CD4-positive, alpha-beta memory T cell (primary cell): ENCODE data around the gene RFTN2. TPM values are rescaled to one million over a fixed set of nuclear protein-coding genes. Genes with fewer than 3 reads are reported as not detected.
"Not testable (repeated sequence)": the region's sequence is repeated elsewhere in the genome, so short reads cannot be mapped to it uniquely, and the experiment has no call there.

Source experiments
- CTCF ChIA-PET: fragments of 350-600 bp; sonication (Branson Sonifier 250); formaldehyde crosslinking; loops from one replicate; lab custom pipeline; 2021; ENCODE audit warnings: inconsistent platforms; ENCODE audit not compliant: partially characterized antibody; lab: Charles Lee
- POLR2A ChIA-PET: fragments of 350-600 bp; sonication (Branson Sonifier 250); formaldehyde crosslinking; loops from one replicate; lab custom pipeline; 2021; ENCODE audit not compliant: partially characterized antibody; lab: Charles Lee
- DNase-seq, 5 donors: peaks; one replicate each; pipeline versions ENCODE4 v3.0.0 to v3.0.0-alpha.2; 2020 to 2022; ENCODE audit warnings: mixed read lengths in 1 of 5
- H3K27ac ChIP-seq: one replicate; pipeline ENCODE4 v1.7.0; 2013; ENCODE audit warnings: low read depth, low read length
- H3K27me3 ChIP-seq: 2 replicates; pipeline ENCODE4 v1.7.0; 2013; ENCODE audit warnings: mild to moderate bottlenecking, low read length, moderate library complexity; ENCODE audit not compliant: insufficient read depth
- H3K36me3 ChIP-seq: 2 replicates; pipeline ENCODE4 v1.7.0; 2013; ENCODE audit warnings: mild to moderate bottlenecking, low read length, moderate library complexity; ENCODE audit not compliant: insufficient read depth
- H3K4me1 ChIP-seq: 2 replicates; pipeline ENCODE4 v1.7.0; 2013; ENCODE audit warnings: mild to moderate bottlenecking, low read length, moderate library complexity; ENCODE audit not compliant: insufficient read depth
- H3K4me3 ChIP-seq, 2 donors: one replicate each; pipeline ENCODE4 v1.7.0; 2013; ENCODE audit warnings: low read length in 2 of 2, mild to moderate bottlenecking in 1 of 2
- H3K9me3 ChIP-seq, 2 donors: one replicate each; pipeline ENCODE4 v1.7.0; 2013; ENCODE audit warnings: low read length in 2 of 2, control low read depth in 1 of 2; ENCODE audit not compliant: control insufficient read depth in 1 of 2
- H3K27ac Mint-ChIP-seq, 7 donors: one replicate each; pipeline ENCODE4 v1.8.0; 2020 to 2021; ENCODE audit warnings: mixed read lengths in 7 of 7, mild to moderate bottlenecking in 6 of 7, inconsistent platforms in 3 of 7, moderate library complexity in 3 of 7
- H3K27me3 Mint-ChIP-seq, 2 donors: one replicate each; pipeline ENCODE4 v1.8.0; 2020 to 2021; ENCODE audit warnings: mixed read lengths in 2 of 2
- H3K36me3 Mint-ChIP-seq, 2 donors: one replicate each; pipeline ENCODE4 v1.8.0; 2020 to 2021; ENCODE audit warnings: mixed read lengths in 2 of 2, inconsistent platforms in 1 of 2, mild to moderate bottlenecking in 1 of 2
- H3K4me1 Mint-ChIP-seq, 4 donors: one replicate each; pipeline ENCODE4 v1.8.0; 2020 to 2021; ENCODE audit warnings: mixed read lengths in 4 of 4, mild to moderate bottlenecking in 1 of 4
- H3K4me3 Mint-ChIP-seq, 8 donors: one replicate each; pipeline ENCODE4 v1.8.0; 2020 to 2021; ENCODE audit warnings: mixed read lengths in 8 of 8, mild to moderate bottlenecking in 7 of 8, moderate library complexity in 6 of 8, inconsistent platforms in 3 of 8
- H3K9me3 Mint-ChIP-seq, 8 donors: one replicate each; pipeline ENCODE4 v1.8.0; 2020 to 2021; ENCODE audit warnings: mixed read lengths in 8 of 8, mild to moderate bottlenecking in 5 of 8, inconsistent platforms in 3 of 8, moderate library complexity in 1 of 8
- intact Hi-C: fragments of 100-400 bp; cut with micrococcal nuclease; formaldehyde crosslinking; loops from one replicate; pipeline ENCODE4 v1.15.1; 2023
- polyA plus RNA-seq, 2 donors: library from polyadenylated mRNA; unstranded; fragments of 300-500 nt; fragmentation: Illumina TruSeq; gene quantifications; one replicate each; pipeline ENCODE4 v1.2.3, GENCODE V29; 2021
- total RNA-seq, 2 experiments: library from RNA; stranded (reverse); gene quantifications; one replicate each; pipeline ENCODE4 v1.2.3, GENCODE V29; 2021

The RFTN2 gene
- total and polyA plus RNA-seq, 4 experiments from 2014 or later = 0.37 TPM; not detected in 3

- Mint-ChIP-seq H3K27me3 (peaks cover 3 to 5% of the 10 kb centered on the region in 2 donors), H3K36me3 (no peaks in the 10 kb centered on the region), H3K4me1 (peaks cover 7 to 20% (median 11%) of the 10 kb centered on the region in 4 donors), H3K27ac (no peak overlapping the region), H3K9me3 (peaks cover 0 to 2% (median 0%) of the 10 kb centered on the region in 8 donors), H3K4me3 (no peak overlapping the region)
- H3K4me1 ChIP-seq = peaks cover 13% of the 10 kb centered on the region
- intact Hi-C loops = no loop called here
- DNase-seq = no peak
- ChIA-PET POLR2A (no interaction called here), CTCF (no interaction called here)
- no peak overlapping the region for H3K4me3 ChIP-seq
- H3K36me3 ChIP-seq = no peaks in the 10 kb centered on the region
- no peaks in the 10 kb centered on the region for H3K27me3 ChIP-seq
- no peaks in the 10 kb centered on the region for H3K9me3 ChIP-seq
- no peak overlapping the region for H3K27ac ChIP-seq
Measured at GRCh38 chr2:197700960-197701359, 25.6 kb upstream of the RFTN2 start.

- H3K4me3 Mint-ChIP-seq, DNase-seq, H3K4me3 ChIP-seq, H3K36me3 ChIP-seq, H3K9me3 Mint-ChIP-seq, intact Hi-C loops, H3K4me1 ChIP-seq, POLR2A ChIA-PET, H3K27me3 Mint-ChIP-seq, H3K9me3 ChIP-seq, H3K27me3 ChIP-seq, H3K36me3 Mint-ChIP-seq, H3K27ac ChIP-seq, CTCF ChIA-PET: not testable (repeated sequence)
- H3K4me1 Mint-ChIP-seq = peaks cover 3 to 18% (median 8%) of the 10 kb centered on the region in 4 donors
- peak overlapping the region in 1 of 7 donors; percentile 20 for H3K27ac Mint-ChIP-seq
Measured at GRCh38 chr2:197699724-197700123, 24.3 kb upstream of the RFTN2 start.

GRCh38 chr2:197696571-197696970, 21.2 kb upstream of the RFTN2 start:
- intact Hi-C loops, H3K4me3 ChIP-seq, CTCF ChIA-PET, H3K4me1 ChIP-seq, H3K9me3 ChIP-seq, DNase-seq, H3K36me3 ChIP-seq, H3K27ac ChIP-seq, H3K9me3 Mint-ChIP-seq, H3K27me3 Mint-ChIP-seq, H3K27me3 ChIP-seq, H3K36me3 Mint-ChIP-seq, H3K27ac Mint-ChIP-seq, H3K4me3 Mint-ChIP-seq, POLR2A ChIA-PET: not testable (repeated sequence)
- H3K4me1 Mint-ChIP-seq = peaks cover 0 to 28% (median 6%) of the 10 kb centered on the region in 4 donors

- H3K4me1 ChIP-seq, H3K36me3 Mint-ChIP-seq, intact Hi-C loops, H3K27ac ChIP-seq, H3K9me3 ChIP-seq, H3K27me3 ChIP-seq, H3K27me3 Mint-ChIP-seq, H3K9me3 Mint-ChIP-seq, H3K36me3 ChIP-seq, H3K4me3 ChIP-seq, CTCF ChIA-PET, H3K4me3 Mint-ChIP-seq, DNase-seq, H3K27ac Mint-ChIP-seq, POLR2A ChIA-PET: not testable (repeated sequence)
- peaks cover 0 to 25% (median 6%) of the 10 kb centered on the region in 4 donors for H3K4me1 Mint-ChIP-seq
Measured at GRCh38 chr2:197695971-197696370, 20.6 kb upstream of the RFTN2 start.

- H3K27ac ChIP-seq, H3K27me3 Mint-ChIP-seq, DNase-seq, H3K4me3 Mint-ChIP-seq, H3K9me3 ChIP-seq, H3K27me3 ChIP-seq, H3K4me3 ChIP-seq, H3K4me1 ChIP-seq, H3K36me3 ChIP-seq, H3K9me3 Mint-ChIP-seq, H3K36me3 Mint-ChIP-seq, intact Hi-C loops: not testable (repeated sequence)
- Mint-ChIP-seq H3K4me1 (peaks cover 0 to 20% (median 6%) of the 10 kb centered on the region in 4 donors), H3K27ac (peak overlapping the region in 1 of 7 donors; percentile 58)
- ChIA-PET POLR2A (interaction anchor here (2.1 kb wide), 1 partner anchor 10 kb away, joined by 8 read pairs; the partner anchor contains the start of gene MARS2), CTCF (interaction anchor here (1.0 kb wide), 1 partner anchor 16 kb away, joined by 3 read pairs; no protein-coding TSS in a partner anchor)
Measured at GRCh38 chr2:197695206-197695605, 19.8 kb upstream of the RFTN2 start.

GRCh38 chr2:197677483-197677882, 2.1 kb upstream of the RFTN2 start:
- ChIA-PET POLR2A (no interaction called here), CTCF (no interaction called here)
- Histone ChIP-seq H3K27ac (no peak overlapping the region), H3K27me3 (no peaks in the 10 kb centered on the region), H3K4me1 (no peaks in the 10 kb centered on the region), H3K36me3 (no peaks in the 10 kb centered on the region), H3K9me3 (no peaks in the 10 kb centered on the region), H3K4me3 (no peak overlapping the region)
- no peaks in the 10 kb centered on the region for H3K4me1 Mint-ChIP-seq
- no peak overlapping the region for H3K4me3 Mint-ChIP-seq
- no peak overlapping the region for H3K27ac Mint-ChIP-seq
- peaks cover 1 to 21% of the 10 kb centered on the region in 2 donors for H3K27me3 Mint-ChIP-seq
- no peaks in the 10 kb centered on the region for H3K36me3 Mint-ChIP-seq
- DNase-seq = no peak
- H3K9me3 Mint-ChIP-seq = peaks cover 0 to 2% (median 0%) of the 10 kb centered on the region in 8 donors
- intact Hi-C loops = no loop called here

- Mint-ChIP-seq H3K36me3 (no peaks in the 10 kb centered on the region), H3K4me1 (no peaks in the 10 kb centered on the region), H3K27me3 (peaks cover 1 to 18% of the 10 kb centered on the region in 2 donors), H3K27ac (no peak overlapping the region), H3K4me3 (no peak overlapping the region), H3K9me3 (no peaks in the 10 kb centered on the region)
- H3K27me3 ChIP-seq = no peaks in the 10 kb centered on the region
- DNase-seq = no peak
- no peak overlapping the region for H3K27ac ChIP-seq
- no peaks in the 10 kb centered on the region for H3K9me3 ChIP-seq
- no peaks in the 10 kb centered on the region for H3K36me3 ChIP-seq
- POLR2A ChIA-PET = no interaction called here
- intact Hi-C loops = no loop called here
- no peak overlapping the region for H3K4me3 ChIP-seq
- CTCF ChIA-PET = no interaction called here
- no peaks in the 10 kb centered on the region for H3K4me1 ChIP-seq
Measured at GRCh38 chr2:197677056-197677455, 1.7 kb upstream of the RFTN2 start.
